ENCODE measurements around the gene MED12L. TPM values are rescaled to one million over a fixed set of nuclear protein-coding genes. Genes with fewer than 3 reads are reported as not detected.

MED12L gene
- total RNA-seq, 4 donors from 2014 or later, result 0.12 to 0.77 (median 0.21) TPM

DNA sequence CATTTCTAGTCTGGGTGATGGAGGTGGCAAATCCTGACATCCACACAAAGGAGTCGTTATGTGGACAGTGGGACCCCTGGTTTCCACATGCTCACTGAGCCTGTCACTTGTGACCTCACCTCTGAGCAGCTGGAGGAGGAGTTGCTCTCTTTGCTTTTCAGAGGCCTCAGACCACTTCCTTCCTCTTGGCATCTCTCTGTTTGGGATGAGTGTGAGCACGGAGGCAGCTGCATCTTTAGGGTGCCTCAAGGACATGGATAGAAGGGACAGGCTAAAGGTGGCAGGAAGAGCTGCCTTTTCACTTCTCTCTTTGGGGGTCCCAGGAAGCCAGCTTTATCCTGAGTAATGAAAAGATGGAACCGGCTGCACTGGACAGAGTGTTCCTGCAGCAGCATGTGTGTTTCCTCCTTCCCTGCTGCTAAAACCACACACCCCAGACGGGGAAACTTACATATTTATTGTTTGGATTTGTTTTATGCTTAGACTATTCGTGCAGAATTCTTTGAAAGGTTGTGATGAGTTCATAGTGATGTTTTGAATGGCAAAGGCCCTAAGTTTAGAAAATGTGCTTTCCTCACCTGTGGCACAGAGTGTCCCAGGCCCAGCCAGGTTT is 85.8 kb downstream of the MED12L start:
- H3K27ac ChIP-seq, result peak overlapping the region in 3 of 4 donors; percentile 0 to 65 (median 13)
- no peaks in the 10 kb centered on the region for H3K4me1 ChIP-seq
- 65 to 73% methylated on average over 3 to 4 of the region's 5 CpGs for WGBS, 2 donors (ENCODE audit: low coverage in 1 of 2)

DNA sequence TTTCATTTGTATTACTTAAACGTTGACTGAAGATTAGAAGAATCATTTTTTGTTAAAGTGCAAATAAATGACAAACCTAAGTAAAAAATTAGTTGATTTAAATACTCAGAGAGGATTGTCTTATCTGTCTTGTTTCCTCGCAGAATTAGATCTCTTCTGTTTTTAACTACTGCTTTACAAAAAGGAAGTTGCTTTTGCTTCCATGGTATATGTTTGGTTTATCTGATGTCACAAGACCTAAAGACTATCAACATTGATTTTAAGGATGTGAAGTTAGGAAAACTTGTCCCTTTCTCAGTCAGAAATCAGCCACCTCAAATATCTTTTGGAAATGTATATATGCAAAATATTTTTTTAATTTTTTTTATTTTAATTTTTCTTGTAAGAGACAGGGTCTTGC is 88.9 kb downstream of the MED12L start:
- H3K4me3 ChIP-seq, result no peak overlapping the region
- H3K36me3 ChIP-seq, result no peaks in the 10 kb centered on the region
- H3K27ac ChIP-seq, result no peak overlapping the region
- H3K4me1 ChIP-seq, result no peaks in the 10 kb centered on the region
- no peaks in the 10 kb centered on the region for H3K27me3 ChIP-seq
- WGBS, 2 donors (ENCODE audit: low coverage in 1 of 2), result 48 to 63% methylated on average over 2 of the region's 2 CpGs
- H3K9me3 ChIP-seq, result no peaks in the 10 kb centered on the region
- no peak for TF ChIP-seq POLR2AphosphoS5 (IDR thresholded peaks at IDR 0.05)
- TF ChIP-seq, protein P1, sequence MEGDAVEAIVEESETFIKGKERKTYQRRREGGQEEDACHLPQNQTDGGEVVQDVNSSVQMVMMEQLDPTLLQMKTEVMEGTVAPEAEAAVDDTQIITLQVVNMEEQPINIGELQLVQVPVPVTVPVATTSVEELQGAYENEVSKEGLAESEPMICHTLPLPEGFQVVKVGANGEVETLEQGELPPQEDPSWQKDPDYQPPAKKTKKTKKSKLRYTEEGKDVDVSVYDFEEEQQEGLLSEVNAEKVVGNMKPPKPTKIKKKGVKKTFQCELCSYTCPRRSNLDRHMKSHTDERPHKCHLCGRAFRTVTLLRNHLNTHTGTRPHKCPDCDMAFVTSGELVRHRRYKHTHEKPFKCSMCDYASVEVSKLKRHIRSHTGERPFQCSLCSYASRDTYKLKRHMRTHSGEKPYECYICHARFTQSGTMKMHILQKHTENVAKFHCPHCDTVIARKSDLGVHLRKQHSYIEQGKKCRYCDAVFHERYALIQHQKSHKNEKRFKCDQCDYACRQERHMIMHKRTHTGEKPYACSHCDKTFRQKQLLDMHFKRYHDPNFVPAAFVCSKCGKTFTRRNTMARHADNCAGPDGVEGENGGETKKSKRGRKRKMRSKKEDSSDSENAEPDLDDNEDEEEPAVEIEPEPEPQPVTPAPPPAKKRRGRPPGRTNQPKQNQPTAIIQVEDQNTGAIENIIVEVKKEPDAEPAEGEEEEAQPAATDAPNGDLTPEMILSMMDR (IDR thresholded peaks at IDR 0.05), result no peak
- TF ChIP-seq EP300 (IDR thresholded peaks at IDR 0.05), result no peak
- no peak for TF ChIP-seq POLR2A (IDR thresholded peaks at IDR 0.05)
- ATAC-seq, result no peak

More for the DNA sequence above, 85.8 kb downstream of the MED12L start:
- peak; percentile 56 for ATAC-seq
- Histone ChIP-seq H3K36me3 (no peaks in the 10 kb centered on the region), H3K9me3 (no peaks in the 10 kb centered on the region), H3K27me3 (no peaks in the 10 kb centered on the region), H3K4me3 (no peak overlapping the region)
- TF ChIP-seq, protein P1 (IDR thresholded peaks at IDR 0.05), result no peak
- TF ChIP-seq EP300 (IDR thresholded peaks at IDR 0.05), result no peak
- no peak for TF ChIP-seq POLR2AphosphoS5 (IDR thresholded peaks at IDR 0.05)
- TF ChIP-seq POLR2A (IDR thresholded peaks at IDR 0.05), result no peak

DNA sequence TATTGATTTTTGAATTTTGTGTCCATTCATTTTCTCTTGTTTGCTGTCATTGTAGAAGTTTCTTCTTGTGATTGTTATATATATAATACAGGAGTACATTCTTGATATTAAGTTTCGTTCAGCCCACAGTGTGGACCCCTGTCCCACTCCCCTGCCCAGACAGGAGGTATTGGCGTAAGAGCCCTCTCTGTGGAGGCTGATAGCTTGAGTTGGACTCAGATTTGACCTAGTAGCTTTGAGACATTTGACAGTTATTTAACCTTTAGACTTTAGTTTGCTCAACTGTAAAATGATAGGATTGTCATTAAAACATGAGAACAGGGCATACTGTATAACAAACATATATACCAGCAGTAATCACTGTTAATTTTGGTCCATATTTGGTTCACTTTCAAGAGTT is 90.5 kb downstream of the MED12L start:
- no peak for TF ChIP-seq EP300 (IDR thresholded peaks at IDR 0.05)
- WGBS, 2 donors (ENCODE audit: low coverage in 1 of 2), result 86 to 95% methylated on average over 1 to 2 of the region's 2 CpGs
- Histone ChIP-seq H3K36me3 (no peaks in the 10 kb centered on the region), H3K27me3 (no peaks in the 10 kb centered on the region), H3K27ac (no peak overlapping the region), H3K4me1 (no peaks in the 10 kb centered on the region), H3K9me3 (no peaks in the 10 kb centered on the region), H3K4me3 (no peak overlapping the region)
- ATAC-seq, result no peak

DNA sequence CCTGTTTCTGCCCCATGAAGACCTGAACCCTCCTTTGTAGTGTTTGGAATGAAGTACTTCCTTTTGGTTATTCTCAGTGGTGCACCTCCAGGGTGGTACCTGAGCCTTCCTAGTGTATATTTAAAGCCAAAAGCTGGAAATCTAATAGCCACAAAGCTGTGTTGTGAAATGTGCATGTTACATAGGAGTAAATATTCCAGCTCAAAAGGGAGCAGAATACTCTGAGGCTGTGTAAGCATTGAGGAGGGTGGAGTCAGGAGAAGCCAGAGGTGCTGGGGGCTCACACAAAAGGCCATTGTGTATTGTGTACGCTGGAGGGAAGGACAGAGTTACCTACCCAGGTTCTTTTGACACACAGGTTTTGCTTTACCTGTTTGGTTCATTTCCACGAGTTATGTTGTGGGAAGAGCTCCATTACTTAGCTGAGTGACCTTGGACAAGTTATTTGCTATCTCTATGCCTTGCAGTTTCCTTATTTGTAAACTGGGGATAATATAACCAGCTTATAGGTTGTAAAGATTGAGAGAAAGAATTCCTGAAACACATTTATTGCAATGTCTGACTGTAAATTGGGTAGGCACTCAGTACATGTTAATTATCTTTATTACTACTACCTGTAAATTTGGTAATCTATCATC is 92.9 kb downstream of the MED12L start:
- 83 to 95% methylated on average over 2 of the region's 2 CpGs for WGBS, 2 donors (ENCODE audit: low coverage in 1 of 2)
- no peaks in the 10 kb centered on the region for H3K36me3 ChIP-seq
- ATAC-seq, result no peak
- H3K27ac ChIP-seq, result no peak overlapping the region
- H3K4me1 ChIP-seq, result no peaks in the 10 kb centered on the region
- H3K4me3 ChIP-seq, result no peak overlapping the region
- TF ChIP-seq, protein P1 (IDR thresholded peaks at IDR 0.05), result no peak
- TF ChIP-seq POLR2A (IDR thresholded peaks at IDR 0.05) (no peak), POLR2AphosphoS5 (IDR thresholded peaks at IDR 0.05) (no peak), EP300 (IDR thresholded peaks at IDR 0.05) (no peak)
- no peaks in the 10 kb centered on the region for H3K27me3 ChIP-seq
- no peaks in the 10 kb centered on the region for H3K9me3 ChIP-seq

DNA sequence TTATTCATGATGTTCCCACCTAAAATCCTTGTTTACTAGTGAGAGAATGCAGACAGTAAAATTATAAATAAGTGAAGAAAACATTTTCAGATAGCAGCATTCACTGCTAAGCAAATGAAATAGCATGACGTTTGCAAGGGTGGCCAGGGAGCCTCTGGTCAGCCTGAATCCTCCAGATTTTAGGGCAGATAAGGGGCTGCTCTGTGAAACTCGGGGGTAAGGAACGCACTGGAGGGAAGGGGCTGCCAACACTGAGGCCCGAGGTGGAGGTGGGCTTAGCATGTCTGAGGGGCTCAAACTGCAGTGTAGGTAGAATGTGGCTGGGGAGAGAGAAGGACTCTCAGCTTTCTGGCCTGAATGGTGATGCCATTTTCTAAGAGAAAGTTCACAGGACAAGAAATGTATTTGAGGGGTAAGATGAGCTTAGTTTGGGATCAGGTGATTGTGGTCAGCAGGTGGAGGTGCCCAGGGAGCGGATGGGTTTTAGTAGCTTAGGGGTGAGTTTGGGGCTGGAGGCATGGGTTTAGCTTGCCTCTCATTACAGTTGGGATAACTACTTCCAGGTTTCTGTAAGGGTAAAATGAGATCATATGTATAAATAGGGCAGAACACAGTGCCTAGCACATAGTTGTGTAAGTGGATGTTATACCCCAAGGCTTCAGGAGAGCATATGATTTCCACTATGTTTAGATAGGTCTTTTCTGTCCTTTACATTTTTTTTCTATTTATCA is 97.0 kb downstream of the MED12L start:
- 69 to 84% methylated on average over 5 of the region's 5 CpGs for WGBS, 2 donors (ENCODE audit: low coverage in 1 of 2)
- Histone ChIP-seq H3K36me3 (no peaks in the 10 kb centered on the region), H3K27ac (no peak overlapping the region), H3K4me1 (no peaks in the 10 kb centered on the region), H3K9me3 (no peaks in the 10 kb centered on the region), H3K4me3 (no peak overlapping the region), H3K27me3 (no peaks in the 10 kb centered on the region)
- no peak for ATAC-seq
- no peak for TF ChIP-seq EP300 (IDR thresholded peaks at IDR 0.05)
- TF ChIP-seq POLR2AphosphoS5 (IDR thresholded peaks at IDR 0.05), result no peak
- TF ChIP-seq, protein P1 (IDR thresholded peaks at IDR 0.05), result no peak
- TF ChIP-seq POLR2A (IDR thresholded peaks at IDR 0.05), result no peak

All from gastroesophageal sphincter (tissue), 4 donors.